NCI-H2029 treated with DMSO at 0.1 percent for 48 hours (cell line): ENCODE results near the gene TMEM179.

Experiments
- DNase-seq: peaks from one replicate; lab custom pipeline; 2025; lab: John Stamatoyannopoulos, UW

Gene TMEM179

DNA sequence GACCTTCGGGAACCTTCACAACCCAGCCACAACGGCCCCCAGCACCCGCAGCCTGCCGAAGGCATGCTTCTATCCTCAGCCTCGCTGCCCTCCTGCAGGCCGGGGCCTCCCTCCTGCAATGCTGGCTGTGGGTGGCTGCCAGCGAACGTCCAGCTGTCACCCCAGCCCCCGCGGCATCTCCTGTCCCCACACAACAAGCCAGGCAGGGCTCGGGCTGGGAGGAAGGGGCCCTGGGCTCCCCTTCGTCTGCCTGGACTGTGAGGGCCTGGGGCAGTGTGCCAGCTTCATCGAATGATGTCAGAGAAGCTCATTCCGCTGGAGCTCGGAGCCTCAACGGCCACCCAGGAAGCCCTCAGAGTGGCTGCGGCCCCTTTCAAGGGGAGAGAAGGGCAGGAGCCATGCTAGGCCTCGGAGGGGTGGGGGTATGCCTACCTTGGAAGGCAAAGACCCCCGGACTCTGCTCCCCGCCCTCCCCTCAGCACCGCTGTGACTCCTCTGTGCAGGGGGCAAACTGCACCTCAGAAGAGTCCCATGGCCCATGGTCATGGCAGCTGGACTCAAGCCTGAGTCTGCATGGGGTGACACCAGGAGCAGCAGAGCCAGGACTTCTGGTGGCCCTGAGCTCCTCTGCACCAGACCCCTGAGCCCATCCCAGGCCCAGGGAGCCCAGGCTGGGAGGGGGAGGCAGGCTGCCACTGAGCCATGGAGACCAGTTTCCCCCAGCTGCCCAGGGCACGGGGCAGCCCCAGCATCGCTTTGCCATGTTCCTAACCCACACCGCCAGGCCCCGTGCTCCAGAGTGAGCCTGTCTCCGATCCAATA, 49.8 kb downstream of the TMEM179 start:
- no peak for DNase-seq

DNA sequence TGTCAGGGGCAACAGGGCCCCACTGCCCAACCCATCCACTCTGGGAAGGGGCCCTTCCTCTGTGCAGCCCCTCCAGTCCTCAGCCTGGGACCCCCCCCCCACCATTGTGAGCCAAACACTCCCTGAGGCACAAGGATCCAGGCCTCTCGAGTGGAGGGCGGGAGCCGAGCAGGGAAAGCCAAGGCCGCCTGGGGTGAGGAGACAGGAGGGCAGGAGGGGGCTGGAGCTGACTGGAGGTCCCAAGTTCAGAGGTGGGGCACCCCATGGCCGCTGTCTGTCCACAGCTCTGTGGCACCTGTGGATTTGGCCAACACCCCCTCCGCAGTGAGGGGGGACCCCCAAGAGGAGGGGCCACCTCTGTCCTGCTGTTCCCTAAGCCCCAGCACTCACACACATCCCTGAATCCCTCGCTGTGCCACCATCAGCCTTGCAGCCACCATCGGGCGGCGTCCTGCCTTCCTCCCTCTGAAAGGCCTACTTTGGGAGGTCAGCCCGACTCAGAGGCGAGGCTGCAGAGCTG, 50.4 kb downstream of the TMEM179 start:
- no peak for DNase-seq

DNA sequence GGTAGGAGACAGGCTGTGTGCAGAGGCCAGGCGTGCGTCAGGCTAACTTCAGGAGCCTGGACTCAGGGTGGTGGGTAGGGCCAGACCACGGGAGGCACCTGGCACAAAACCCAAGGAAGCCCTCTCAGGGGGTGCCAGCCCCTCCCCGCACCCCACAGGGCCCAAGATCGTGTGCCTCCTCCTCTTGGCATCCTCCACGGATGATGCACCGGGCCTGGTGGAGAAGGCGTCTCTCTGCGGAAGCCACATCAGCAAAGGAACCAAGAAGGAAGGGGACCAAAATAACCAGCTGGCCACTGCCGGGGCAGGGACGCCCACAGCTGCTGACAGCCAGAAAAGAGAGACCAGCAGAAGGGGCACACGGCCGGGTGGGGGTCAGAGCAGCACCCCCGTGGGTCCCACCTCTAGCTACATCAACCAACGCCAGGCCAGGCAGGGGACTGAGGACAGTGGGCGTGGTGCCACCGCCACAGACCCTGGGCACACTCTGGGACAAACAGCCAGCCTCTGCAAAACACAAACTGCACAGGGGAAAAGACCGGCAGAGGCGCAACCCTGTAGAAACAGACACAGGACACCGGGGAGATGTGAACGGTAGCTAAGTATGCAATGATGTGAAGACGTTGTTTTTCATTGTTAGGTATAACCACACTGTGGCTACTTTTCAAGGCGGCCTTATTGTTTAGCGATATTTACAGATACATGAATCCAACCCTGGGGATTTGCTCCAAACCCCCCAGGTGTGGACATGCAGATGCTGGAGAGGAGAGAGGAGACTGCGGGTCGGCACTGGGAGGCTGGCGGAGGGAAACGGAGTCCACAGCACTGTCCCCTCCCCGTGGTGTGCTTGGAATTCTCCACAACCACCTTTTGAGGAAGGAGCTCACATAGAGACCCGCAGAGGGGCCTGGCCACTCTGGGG, 51.1 kb downstream of the TMEM179 start:
- DNase-seq = no peak

DNA sequence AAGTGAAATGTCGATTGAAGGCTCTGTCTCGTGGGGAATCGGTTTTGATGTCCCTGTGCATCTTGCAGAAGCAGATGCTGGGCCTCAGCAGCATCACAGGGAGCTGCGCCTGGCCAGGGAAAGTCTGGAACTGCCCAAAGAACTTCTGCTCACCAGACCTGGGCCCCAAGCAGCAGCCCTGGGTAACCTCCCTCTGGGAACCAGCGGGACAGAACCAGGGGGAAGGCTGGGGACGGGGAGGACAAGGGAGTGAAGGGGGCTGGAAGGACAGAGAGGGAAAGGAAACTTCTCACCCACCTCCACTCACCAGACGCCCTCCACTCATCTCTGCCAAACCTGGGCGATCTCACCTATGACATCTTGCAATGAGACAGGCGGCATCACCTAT, 51.8 kb downstream of the TMEM179 start:
- DNase-seq = no peak

DNA sequence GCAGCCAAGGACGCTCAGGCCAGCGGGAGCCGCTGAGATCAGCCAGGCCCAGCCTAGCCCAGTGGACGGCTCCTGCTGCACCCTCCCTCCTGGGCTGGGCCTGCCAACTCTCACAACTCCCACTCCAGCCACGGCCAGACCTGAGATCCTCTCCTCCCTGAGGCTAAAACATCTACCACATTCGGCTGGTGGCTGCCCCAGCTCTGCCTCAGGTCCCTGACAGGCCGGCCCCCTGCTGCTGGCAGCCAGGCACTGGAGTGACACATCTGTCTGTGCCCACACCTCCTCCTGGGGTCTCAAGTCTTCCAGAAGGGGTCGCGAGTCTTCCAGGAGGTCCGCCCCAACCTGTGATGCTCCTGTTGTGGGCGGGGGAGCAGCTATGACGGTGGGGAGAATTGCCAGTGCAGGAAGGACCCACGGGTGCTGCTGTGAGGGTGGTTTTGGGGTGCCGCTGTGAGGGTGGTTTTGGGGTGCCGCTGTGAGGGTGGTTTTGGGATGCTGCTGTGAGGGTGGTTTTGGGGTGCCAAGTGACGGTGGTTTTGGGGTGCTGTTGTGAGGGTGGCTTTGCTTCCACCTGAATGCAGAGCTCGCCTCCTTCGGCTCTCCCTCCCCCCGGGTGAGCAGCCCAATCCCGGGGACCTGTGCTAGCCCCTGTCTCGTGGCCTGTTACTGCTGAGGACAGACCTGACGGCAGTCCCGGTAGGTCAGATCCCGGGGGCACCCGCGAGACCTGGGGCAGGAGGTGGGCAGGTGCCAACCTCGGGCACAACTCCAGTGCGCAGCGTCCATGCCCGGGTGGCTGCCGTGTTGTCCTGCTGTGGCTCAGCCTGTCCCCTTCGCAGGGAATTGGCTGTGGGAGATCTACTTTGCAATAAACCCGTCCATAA, 52.5 kb downstream of the TMEM179 start:
- no peak for DNase-seq

DNA sequence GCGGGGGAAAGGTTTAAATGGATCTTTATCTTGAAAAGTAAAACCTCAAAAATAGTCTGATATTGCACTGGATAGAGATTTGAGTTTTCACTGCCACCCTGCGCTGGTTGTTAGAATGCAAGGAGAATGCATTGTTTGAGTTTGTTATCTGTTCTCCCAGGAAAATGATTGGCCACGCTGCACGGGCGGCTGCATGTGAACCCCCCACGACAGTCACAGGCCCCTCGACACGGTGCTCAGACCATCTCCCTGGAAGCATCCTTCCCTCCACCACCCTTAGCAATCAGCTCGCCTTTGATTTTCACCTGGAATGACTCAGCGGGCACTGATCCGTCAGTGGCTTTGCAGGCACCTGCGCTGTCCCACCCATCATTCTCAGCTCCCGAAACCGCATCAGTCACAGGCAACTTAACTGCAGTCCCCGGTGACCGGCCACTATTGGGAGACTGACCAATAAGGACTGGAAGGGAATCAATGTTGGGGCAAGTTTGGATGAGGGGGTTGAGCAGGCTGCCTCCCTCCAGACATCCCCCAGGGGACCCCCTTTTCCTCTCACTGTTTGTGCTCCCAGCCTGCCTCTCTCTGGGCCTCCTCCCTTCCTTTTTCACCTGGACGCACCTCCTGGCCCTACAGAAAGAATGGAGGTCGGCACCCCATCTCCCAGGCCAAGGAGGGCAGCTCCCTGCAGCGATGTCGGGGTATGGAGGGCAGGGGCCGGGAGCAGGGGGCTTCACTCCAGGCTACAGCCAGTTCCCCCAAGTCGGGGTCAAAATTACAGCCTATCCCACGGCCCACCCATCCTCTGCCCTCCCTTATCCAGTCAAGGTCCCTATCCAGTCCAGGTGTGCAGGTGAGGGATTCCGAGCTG, 53.5 kb downstream of the TMEM179 start:
- DNase-seq = no peak

DNA sequence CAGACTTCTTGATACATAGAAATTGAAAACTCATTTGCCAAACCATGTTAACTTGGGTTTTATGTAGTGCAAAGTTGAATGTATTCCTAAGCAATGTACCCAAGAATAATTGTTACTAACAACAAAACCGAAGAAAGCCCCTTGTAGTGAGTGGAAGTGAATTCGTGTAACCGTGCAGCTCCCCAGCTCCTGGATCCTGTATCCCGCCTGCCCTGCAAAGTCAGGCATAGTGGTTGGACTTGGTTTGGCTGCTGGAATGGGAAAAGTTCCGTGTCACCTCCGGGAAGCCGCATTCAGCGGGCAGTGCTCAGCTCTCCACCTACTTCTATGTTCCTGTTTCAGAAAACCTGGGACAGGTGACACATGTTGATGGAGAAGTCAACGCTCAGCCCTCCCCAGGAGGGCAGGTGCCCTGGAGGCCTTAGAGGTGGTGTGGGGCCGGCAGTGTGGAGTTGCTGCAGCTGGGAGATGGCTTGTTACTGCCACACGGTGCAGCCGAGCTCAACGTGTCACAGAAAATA, 54.2 kb downstream of the TMEM179 start:
- DNase-seq = no peak

DNA sequence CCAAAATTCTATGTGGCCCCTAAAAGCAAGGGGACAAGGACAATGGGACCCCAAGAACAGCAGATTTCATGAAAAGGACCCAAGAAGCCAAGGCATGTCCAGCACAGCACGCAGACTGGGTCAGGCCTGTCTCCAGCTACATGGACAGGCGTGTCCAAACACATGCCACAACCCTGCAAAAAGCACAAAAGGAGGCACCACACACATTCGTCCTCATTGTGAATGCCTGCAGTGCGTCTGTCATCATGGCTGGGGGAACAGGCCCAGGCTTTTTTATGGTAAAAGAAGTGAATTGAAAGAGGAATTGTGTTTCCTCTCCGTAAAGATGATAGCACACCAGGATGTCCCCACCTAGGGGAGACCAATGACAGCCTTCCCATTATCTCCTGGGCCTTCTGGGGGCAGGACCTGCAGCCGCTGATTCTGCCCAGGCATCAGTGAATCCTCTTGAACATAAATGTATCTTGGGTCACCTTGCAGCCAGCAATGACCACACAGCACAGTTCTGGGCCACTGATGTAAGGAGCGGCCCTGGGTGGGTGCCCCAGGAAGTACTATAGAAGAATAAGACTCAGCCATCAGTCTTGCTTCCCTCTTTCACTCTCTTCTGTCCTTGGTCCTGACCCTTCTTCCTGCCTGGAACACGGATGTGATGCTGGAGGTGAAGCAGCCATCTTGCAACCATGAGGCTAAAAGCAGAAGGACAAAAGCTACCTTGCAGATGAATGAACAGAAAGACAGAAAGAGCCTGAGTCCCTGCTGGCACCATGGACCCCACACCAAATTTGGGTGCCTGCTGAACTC, 54.8 kb downstream of the TMEM179 start:
- DNase-seq = no peak

DNA sequence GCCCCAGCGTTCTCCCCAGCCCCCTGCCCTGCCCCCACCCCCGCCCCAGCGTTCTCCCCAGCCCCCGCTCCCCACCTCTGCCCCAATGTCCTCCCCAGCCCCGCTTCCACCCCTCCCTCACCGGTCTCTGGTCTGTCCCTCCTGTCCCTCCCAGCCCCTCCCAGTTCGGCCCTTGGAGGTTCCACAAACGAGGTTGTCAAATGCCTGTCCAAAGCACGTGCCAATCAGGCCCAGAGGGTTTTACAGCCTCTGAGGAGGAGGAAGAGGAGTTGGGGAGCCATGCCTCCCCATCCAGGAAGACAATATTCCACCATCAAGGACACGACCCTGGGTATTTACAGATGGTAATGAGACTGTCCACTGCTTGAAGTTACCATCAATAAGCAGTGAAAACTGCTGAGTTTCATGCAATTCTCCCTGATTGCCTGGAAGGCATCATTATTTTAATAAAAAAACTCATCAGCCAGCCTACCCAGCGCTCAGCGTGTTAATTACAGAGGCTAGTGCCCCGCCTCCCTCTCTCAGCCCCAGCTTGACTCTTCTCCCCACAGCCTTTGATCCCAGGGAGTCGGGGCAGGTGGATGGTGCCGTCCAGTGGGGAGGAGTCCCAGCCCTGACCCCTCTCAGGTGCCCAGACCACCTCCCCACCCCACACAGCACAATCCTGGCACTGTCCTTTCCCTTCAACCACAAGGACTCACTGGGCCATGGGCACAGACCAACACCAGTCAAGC, 55.6 kb downstream of the TMEM179 start:
- DNase-seq = no peak

DNA sequence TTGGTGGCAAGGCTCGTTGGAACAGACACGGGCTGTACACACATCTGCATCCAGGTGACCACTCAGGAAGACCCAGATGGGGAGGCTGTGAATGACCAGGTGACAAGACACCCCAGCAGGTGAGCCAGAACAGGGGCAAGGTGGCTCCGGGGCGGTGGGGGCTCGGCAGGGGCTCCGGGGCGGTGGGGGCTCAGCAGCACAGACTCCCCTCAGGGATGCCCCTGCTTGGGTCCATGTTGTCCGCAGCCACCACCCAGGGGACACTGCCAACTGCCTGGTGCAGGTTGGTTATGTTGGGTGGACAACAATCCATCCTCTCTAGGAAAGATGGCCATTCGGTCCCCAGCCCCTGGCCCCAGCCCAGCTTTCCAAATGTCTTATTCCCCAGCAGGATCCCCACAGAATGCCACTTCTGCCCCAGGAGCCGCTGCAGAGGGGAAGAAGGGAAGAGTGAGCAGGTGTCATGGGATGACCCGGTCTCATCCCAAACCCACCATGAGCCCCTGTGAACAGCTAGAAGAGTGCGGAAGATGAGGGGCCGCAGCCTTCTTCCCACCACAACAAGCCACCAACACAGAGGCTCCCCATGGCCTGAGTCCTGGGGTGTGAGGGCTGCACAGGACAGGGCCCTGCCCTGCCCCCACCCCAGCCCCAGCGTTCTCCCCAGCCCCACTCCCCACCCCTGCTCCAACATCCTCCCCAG, 56.4 kb downstream of the TMEM179 start:
- DNase-seq = no peak

DNA sequence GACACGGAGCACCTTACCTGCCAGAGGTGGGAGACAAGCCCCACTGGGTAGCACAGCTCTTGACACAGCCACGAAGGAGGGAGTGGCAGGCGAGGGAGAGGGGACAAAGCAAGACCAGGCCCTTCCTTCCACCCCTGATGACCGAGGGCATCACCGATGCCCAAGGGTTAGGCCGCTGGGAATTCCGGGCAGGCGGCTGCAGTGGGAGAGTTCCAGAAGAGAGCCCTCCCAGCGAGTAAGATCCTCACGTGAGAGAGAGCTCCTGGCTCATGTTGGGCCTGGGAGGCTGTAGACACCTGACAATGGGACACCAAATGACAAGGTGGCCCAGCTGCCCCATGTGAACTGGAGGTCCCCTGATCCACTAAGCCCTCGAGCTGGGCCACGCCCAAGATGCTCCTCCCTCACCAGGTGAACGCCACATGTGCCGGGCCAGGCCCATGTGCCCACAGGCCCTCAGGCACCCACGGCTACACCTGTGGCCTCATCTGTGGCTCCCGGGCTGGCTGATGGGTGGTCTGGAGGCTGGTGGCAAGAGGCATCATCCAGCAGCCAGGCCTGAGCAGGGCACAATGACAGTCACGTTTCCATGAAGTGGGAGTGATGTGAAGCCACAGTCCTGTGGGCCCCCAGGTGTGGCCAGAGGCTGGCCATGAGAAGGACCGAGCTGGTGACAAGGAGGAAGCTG, 57.1 kb downstream of the TMEM179 start:
- DNase-seq = no peak

DNA sequence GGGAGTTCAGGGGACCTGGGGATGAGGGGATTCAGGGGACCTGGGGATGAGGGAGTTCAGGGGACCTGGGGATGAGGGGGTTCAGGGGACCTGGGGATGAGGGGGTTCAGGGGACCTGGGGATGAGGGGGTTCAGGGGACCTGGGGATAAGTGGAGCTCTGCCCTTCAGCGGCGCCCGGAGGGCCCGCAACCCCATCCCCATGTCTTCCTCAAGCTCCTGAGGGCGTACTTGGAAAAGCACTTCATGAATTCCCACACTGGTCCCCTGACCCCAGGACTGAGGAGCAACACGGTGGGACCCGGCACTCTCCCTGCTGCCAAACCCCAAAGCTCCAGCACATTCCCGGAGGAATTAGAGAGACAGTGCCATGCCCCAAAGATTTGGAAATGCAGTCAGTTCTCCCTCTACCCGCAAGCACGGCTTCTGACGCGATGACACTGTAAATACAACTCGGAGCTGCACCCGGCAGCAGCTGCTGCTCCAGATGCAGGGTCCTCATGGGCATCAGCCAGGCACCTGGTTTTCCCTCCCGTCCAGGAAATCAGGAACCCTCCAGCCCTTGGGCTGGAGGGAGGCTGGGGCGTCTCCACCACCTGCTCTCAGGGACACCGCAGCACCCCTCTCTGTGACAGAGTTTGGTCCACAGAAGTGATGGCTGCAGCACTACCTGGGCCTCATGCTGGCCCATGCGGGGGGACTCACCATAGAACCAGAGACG, 57.8 kb downstream of the TMEM179 start:
- DNase-seq = no peak

DNA sequence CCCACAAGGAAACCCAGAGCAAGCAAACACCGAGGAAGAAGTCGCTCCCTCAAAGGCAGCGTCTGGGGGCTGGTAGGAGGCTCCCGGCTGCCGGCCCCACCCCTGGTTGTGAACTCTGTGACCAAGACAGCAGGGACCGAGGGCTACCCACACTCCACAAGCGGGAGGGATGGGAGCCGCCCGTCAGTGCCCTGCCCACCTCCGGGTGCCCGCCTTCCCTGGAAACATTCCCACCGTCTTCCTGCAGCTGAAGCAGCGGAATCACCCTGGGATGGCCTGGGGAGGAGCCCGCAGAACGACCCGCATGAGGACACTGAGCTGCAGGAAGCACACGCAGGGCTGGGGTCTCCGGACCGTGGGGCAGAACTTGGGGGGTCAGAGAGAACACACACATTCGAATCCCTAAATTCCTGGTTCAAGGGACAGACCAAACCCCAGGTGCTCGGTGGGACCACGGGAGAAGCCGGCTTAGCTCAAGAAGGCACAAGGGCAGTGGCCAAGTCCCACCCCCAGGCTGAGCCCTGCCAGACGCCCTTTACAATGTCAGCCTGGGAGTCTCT, 58.5 kb downstream of the TMEM179 start:
- no peak for DNase-seq

DNA sequence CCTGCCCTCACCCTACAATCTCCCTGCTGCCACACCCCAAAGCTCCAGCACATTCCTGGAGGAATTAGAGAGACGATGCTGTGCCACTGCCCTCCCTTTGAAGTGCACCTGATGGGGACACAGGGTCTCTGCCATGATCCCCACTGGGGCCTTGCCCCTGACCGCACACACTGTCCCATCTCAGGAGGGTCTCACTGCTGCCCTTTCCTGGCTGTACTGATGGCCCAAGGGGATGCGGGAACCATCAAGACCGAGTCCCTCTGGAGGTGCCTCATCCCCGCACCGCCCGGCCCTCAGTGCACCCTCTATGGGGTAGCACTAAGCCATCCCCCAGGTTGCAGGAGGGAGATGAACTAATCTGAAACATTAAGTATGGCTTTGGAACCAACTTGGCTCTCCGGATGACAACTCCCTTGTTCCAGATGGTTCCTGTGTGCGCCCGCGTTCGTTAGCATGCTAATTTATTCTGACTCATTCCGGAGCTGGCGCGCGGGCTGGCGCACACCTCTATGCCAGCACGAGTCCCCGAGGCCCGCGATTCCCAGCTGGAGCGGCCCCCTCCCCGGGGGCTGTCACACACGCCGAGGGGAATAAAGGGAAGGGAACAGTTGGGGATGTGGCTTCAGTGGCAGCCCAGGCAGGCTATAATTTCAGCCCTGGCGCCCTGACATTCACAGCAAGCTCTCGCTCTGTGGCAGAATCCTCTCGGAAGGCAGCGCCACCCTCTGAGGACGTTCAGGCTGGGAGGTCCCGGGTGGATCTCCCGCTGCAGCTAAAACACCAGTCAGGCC, 59.2 kb downstream of the TMEM179 start:
- DNase-seq = no peak

DNA sequence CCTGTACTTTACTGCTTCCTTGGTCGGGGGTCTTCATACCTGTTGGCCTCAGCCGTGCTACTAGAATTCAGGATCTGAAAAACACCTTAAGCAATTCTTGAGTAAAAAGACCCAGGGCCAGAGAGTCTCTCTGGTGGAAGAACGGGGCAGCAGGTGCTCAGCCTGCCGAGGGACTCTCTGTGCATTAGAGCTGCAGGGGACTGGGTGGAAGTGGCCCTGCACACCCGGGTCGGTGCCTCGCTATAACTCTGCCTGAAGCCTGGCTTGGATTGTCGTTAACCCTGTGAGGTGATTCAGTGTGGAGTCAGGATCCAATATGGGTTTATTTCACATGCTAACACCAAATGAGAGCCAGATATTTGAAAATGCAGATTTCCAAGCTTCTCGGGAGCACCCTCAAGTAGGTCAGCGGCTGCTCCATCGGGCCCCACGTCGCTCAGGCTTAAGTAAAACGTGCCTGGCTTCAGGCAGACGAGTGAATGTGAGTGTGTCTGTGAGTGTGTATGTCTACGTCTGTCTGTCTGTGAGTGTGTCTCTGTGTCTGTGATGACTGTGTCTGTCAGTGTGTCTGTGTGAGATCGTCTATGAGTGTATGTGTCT, 60.1 kb downstream of the TMEM179 start:
- no peak for DNase-seq
